Smooth muscle cell (in vitro differentiated cells): Measurements from ENCODE around the gene DNAJC28. TPM values are rescaled to one million over a fixed set of nuclear protein-coding genes. Genes with fewer than 3 reads are reported as not detected.
"Not testable (repeated sequence)": the region's sequence is repeated elsewhere in the genome, so short reads cannot be mapped to it uniquely, and the experiment has no call there.

Experiments used
- DNase-seq: peaks from one replicate; lab custom pipeline; 2025; ENCODE audit not compliant: unreplicated experiment; lab: John Stamatoyannopoulos, UW
- H2AFZ ChIP-seq: fragments of 200-600 bp; sonication (generic); 2 replicates; pipeline ENCODE4 v1.6.0; 2016; ENCODE audit warnings: antibody characterized with exemption, low read depth, mild to moderate bottlenecking
- H3F3A ChIP-seq: fragments of 200-600 bp; sonication (generic); 2 replicates; pipeline ENCODE4 v1.6.0; 2017; ENCODE audit warnings: antibody characterized with exemption, low read depth
- H3K27ac ChIP-seq: fragments of 200-600 bp; sonication (generic); 2 replicates; pipeline ENCODE4 v1.5.1; 2016; ENCODE audit warnings: low read depth, mild to moderate bottlenecking
- H3K27me3 ChIP-seq: fragments of 200-600 bp; sonication (generic); 2 replicates; pipeline ENCODE4 v1.6.1; 2016; ENCODE audit warnings: low read depth, mild to moderate bottlenecking
- H3K36me3 ChIP-seq: fragments of 200-600 bp; sonication (generic); 2 replicates; pipeline ENCODE4 v1.5.1; 2016; ENCODE audit warnings: low read depth
- H3K4me1 ChIP-seq: fragments of 200-600 bp; sonication (generic); 2 replicates; pipeline ENCODE4 v1.5.1; 2016; ENCODE audit warnings: low read depth
- H3K4me2 ChIP-seq: fragments of 200-600 bp; sonication (generic); 2 replicates; pipeline ENCODE4 v1.6.0; 2016; ENCODE audit warnings: mild to moderate bottlenecking
- H3K4me3 ChIP-seq: fragments of 200-600 bp; sonication (generic); 2 replicates; pipeline ENCODE4 v1.5.1; 2016; ENCODE audit warnings: mild to moderate bottlenecking
- H3K79me2 ChIP-seq: fragments of 200-600 bp; sonication (generic); 2 replicates; pipeline ENCODE4 v1.6.0; 2016; ENCODE audit warnings: low read depth, mild to moderate bottlenecking
- H3K9ac ChIP-seq: fragments of 200-600 bp; sonication (generic); 2 replicates; pipeline ENCODE4 v1.6.0; 2016; ENCODE audit warnings: low read depth
- H3K9me3 ChIP-seq: fragments of 200-600 bp; sonication (generic); replicated peaks from 2 replicates; pipeline ENCODE4 v1.5.1; 2016; ENCODE audit warnings: low read depth
- H4K20me1 ChIP-seq: fragments of 200-600 bp; sonication (generic); 2 replicates; pipeline ENCODE4 v1.6.0; 2016; ENCODE audit warnings: low read depth
- WGBS: methylation state at CpG from one replicate; pipeline ENCODE4 v1.1.7; 2016; ENCODE audit warnings: low lambda C conversion rate; 5-methylcytosine and 5-hydroxymethylcytosine counted together
- polyA plus RNA-seq: library from polyadenylated mRNA; unstranded; fragments of >200 nt; fragmentation: Nextera tagmentation; extraction: Ambion mirVana; gene quantifications from 2 replicates; pipeline ENCODE4 v1.2.1, GENCODE V29; 2016
- total RNA-seq: library from RNA; depleted of rRNA; stranded (reverse); fragments of >200 nt; gene quantifications from 2 replicates; pipeline ENCODE4 v1.2.3, GENCODE V29; 2014
- TF ChIP-seq, protein P1 (sequence below): fragments of 200-600 bp; sonication (generic); IDR thresholded peaks from 2 replicates; pipeline ENCODE4 v1.5.1; 2017; ENCODE audit warnings: borderline replicate concordance, mild to moderate bottlenecking, antibody characterized with exemption; ENCODE audit not compliant: insufficient read depth, poor library complexity, severe bottlenecking

DNAJC28 gene
- total and polyA plus RNA-seq, 2 experiments from 2014 or later, result 0.85 to 1.3 TPM

DNA sequence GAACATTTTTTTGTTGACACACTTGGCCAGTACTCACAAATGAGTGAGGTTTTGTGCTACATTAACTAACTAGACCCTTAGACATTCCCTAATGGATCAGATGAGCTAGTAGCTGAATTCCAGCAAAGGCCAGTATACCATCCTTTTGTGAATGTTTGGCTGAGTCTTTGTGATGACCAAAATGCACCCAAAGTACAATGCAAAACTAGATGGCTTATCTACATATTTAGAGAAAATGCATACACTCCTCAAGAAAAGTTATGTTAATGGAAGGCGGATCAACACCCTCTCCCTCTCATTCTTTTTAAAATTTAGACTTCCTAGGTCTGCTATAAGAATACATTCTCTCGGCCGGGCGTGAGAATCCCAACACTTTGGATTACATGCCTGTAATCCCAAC, 20.1 kb upstream of the DNAJC28 start:
- H4K20me1 ChIP-seq, result no peaks in the 10 kb centered on the region
- H3F3A ChIP-seq, result no peaks in the 10 kb centered on the region
- 97% methylated on average over 4 of the region's 4 CpGs for WGBS
- H3K36me3 ChIP-seq, result peaks cover 27% of the 10 kb centered on the region
- no peaks in the 10 kb centered on the region for H3K27me3 ChIP-seq
- DNase-seq, result no peak
- H3K27ac ChIP-seq, result no peak overlapping the region
- TF ChIP-seq, protein P1, sequence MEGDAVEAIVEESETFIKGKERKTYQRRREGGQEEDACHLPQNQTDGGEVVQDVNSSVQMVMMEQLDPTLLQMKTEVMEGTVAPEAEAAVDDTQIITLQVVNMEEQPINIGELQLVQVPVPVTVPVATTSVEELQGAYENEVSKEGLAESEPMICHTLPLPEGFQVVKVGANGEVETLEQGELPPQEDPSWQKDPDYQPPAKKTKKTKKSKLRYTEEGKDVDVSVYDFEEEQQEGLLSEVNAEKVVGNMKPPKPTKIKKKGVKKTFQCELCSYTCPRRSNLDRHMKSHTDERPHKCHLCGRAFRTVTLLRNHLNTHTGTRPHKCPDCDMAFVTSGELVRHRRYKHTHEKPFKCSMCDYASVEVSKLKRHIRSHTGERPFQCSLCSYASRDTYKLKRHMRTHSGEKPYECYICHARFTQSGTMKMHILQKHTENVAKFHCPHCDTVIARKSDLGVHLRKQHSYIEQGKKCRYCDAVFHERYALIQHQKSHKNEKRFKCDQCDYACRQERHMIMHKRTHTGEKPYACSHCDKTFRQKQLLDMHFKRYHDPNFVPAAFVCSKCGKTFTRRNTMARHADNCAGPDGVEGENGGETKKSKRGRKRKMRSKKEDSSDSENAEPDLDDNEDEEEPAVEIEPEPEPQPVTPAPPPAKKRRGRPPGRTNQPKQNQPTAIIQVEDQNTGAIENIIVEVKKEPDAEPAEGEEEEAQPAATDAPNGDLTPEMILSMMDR, result no peak
- H3K4me3 ChIP-seq, result no peak overlapping the region
- no peak overlapping the region for H3K9ac ChIP-seq
- no peaks in the 10 kb centered on the region for H3K4me1 ChIP-seq
- H3K9me3 ChIP-seq, result no peaks in the 10 kb centered on the region
- H3K79me2 ChIP-seq, result no peaks in the 10 kb centered on the region
- H2AFZ ChIP-seq, result no peak overlapping the region
- H3K4me2 ChIP-seq, result no peak overlapping the region

DNA sequence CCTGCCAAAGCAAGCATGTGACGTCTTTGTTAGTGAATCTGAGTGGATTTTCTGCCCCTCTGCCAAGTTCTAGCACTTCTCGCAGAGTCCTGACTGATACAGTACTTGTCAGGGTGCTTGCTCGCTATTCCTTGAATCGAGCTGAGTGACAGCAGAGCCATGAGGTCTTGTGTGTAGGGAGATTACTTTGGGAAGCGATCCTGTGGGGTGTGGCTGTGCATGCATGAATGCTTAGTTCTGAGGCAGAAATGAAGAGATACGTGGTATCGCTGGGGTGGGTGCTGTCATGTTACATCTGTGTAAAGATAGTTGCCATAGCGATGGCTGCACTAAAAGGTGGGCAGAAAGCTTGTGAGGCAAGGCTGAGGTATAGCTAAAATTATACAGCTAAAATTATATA, 19.3 kb upstream of the DNAJC28 start:
- TF ChIP-seq, protein P1, result no peak
- Histone ChIP-seq H3K4me2 (no peak overlapping the region), H4K20me1 (no peaks in the 10 kb centered on the region), H3F3A (no peaks in the 10 kb centered on the region), H3K27me3 (no peaks in the 10 kb centered on the region), H3K9me3 (no peaks in the 10 kb centered on the region), H3K79me2 (no peaks in the 10 kb centered on the region), H3K9ac (no peak overlapping the region), H3K36me3 (peaks cover 23% of the 10 kb centered on the region), H3K4me1 (no peaks in the 10 kb centered on the region), H2AFZ (no peak overlapping the region), H3K4me3 (no peak overlapping the region), H3K27ac (no peak overlapping the region)
- WGBS, result 97% methylated on average over 8 of the region's 8 CpGs
- no peak for DNase-seq

DNA sequence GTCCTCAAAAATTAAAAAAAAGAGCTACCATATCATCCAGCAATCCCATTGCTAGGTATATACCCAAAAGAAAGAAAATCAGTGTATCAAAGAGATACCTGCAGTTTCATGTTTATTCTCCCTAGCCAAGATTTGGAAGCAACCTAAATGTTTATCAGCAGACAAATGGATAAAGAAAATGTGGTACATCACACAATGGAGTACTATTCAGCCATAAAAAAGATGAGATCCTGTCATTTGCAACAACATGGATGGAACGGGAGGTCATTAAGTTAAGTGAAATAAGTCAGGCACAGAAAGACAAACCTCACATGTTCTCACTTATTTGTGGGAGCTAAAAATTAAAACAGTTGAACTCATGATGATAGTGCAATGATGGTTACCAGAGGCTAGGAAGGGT, 15.5 kb upstream of the DNAJC28 start:
- not testable (repeated sequence) for H2AFZ ChIP-seq, DNase-seq, H3K9ac ChIP-seq, H3F3A ChIP-seq, H4K20me1 ChIP-seq, H3K4me2 ChIP-seq, H3K9me3 ChIP-seq, H3K27ac ChIP-seq, H3K4me1 ChIP-seq, H3K4me3 ChIP-seq, H3K27me3 ChIP-seq, H3K79me2 ChIP-seq
- peaks cover 15% of the 10 kb centered on the region for H3K36me3 ChIP-seq
- 97% methylated on average over 1 of the region's 1 CpG for WGBS

DNA sequence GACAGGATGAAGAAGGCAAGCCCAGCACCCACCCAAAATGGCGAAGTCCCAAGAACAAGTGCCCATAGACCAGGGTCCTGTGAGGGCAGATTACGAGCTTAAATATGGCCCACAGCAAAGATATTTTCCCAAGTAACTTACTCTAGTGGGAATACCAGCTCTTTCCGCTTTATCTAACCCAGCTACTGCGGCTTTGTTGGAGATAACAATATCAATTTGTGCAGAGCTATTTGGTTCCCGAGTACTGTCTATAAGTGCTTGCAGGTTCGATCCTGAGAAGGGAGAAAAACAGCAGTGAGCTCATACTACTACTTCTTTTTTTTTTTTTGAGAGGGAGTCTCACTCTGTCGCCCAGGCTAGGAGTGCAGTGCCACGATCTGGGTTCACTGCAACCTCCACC, 14.3 kb upstream of the DNAJC28 start:
- peaks cover 10% of the 10 kb centered on the region for H3K36me3 ChIP-seq
- no peak overlapping the region for H3K27ac ChIP-seq
- H4K20me1 ChIP-seq, result no peaks in the 10 kb centered on the region
- 94% methylated on average over 8 of the region's 8 CpGs for WGBS
- H3K27me3 ChIP-seq, result no peaks in the 10 kb centered on the region
- no peaks in the 10 kb centered on the region for H3K9me3 ChIP-seq
- no peaks in the 10 kb centered on the region for H3K79me2 ChIP-seq
- no peak for DNase-seq
- H3K4me2 ChIP-seq, result no peak overlapping the region
- H3K4me3 ChIP-seq, result no peak overlapping the region
- no peaks in the 10 kb centered on the region for H3F3A ChIP-seq
- H2AFZ ChIP-seq, result no peak overlapping the region
- TF ChIP-seq, protein P1, result no peak
- H3K9ac ChIP-seq, result no peak overlapping the region
- no peaks in the 10 kb centered on the region for H3K4me1 ChIP-seq
